Articular chondrocyte of knee joint (primary cell): ENCODE data around the gene SASH3. TPM values are rescaled to one million over a fixed set of nuclear protein-coding genes. Genes with fewer than 3 reads are reported as not detected.

Source experiments
- small RNA-seq: library from RNA; depleted of rRNA; stranded (forward); fragments of <200 nt; gene quantifications from one replicate; pipeline ENCODE3, GENCODE V24; 2012
- total RNA-seq: library from RNA; depleted of rRNA; stranded (reverse); fragments of >200 nt; gene quantifications from 2 replicates; pipeline ENCODE4 v1.2.3, GENCODE V29; 2012

Gene SASH3
- not detected in 2 replicates for total RNA-seq

DNA sequence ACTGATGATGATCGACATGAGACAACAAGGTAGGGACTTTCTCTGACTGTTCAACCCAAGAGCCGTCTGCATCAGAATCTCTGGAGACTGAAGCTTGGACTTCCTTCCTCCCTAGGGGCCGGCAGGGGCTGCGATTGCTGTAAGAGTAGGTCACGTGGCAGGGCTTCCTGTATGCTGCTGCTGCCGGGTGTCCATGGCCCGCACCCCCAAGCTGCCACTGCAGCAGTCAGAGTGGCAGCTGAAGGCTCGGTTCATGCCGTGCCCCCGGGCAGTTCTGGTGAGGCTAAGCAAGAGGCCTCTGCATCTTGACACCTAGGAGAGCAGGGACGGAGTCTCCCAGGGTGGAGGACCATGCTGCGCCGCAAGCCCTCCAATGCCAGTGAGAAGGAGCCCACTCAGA is at the start of gene SASH3:
Gene SASH3, plus strand, starts transcription at position 203 of the 400 bp plus-strand sequence. Its CDS starts 149 bp downstream, at position 352.

DNA sequence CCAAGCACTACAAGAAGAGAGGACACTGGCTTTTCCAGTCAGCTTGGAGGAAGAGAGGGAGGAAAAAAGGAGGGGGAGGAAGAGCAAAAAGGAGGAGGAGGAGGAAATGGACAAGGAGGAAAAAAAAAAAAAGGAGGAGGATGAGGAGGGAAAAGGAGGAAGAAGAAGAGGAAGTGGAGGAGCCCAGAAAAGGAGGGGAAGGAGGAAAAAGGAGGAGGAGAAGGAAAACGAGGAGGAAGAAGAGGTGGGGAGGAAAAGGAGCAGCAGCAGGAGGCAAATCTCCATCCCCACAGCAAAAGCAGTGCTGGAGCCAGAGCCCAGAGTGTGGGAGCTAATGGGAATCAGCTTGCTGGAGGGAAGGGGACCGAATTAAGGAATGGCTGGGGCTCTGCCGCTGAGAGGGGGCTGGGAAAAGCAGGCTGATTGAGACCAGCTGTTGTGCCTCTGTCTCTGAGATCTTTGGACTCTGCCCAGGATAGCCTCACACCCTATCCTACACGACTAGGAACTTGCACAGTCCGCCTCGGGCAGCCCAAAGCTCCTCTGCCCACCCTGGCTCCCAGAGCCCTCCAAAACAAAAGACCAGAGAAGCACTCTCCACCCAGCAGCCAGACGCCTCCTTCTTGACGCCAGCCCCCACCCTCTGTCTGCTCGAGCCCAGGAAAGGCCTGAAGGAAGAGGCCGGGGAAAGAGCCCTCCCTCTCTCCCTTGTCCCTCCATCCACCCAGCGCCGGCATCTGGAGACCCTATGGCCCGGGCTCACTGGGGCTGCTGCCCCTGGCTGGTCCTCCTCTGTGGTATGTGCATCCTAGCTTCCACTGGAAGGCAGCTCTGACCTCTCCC is 41.1 kb upstream of the SASH3 start, which contains the start of gene XPNPEP2:
Gene XPNPEP2, plus strand, starts transcription at position 514 of the 843 bp plus-strand sequence. Its CDS starts 235 bp downstream, at position 749.

DNA sequence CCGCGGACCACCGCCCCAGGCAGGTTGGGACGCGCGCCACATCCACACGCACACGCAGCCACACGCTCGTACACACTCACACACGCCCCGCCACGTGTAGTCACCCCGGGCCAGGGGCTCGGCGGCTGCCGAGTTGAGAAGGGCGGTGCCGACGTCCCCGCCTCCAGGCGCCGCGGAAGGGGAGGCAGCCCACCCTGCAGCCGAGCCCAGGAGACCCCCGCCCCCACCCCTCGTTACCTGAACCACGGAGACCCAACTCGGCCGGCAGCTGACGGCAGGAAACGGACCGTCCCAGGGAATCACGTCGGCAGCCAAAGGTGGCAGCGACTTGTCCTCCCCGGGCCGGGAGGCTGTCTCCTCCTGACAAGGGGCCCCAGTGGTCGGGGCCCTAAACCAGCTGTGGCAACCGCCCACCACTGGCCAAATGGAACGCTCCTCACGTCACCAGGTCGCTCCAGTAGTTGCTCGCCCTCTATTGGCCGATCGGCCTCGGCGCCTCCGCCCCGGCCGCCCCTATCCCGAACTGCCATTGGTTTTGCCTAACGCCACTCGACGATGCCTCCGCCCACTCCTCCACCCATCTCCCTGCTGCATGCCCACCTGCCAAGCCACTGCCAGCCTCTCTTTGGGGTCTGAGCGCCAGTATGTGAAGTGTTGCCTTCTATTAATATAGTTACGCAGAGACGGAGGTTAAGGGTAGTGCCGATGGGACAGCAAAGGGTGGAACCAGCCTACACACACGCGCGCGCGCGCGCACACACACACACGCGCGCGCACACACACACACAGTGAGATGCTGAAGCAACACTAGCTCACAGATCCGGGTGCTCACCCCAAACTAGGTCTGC is 63.9 kb downstream of the SASH3 start, which contains the start of gene ZDHHC9:
Gene ZDHHC9, minus strand, starts transcription at position 428 of the 848 bp plus-strand sequence. CDS start 1,941 bp downstream, outside the sequence.

Small RNAs within 50 kb of the gene (small RNA-seq; reads per million reads assigned to genes)
- gene RF00017, result not detected

Other genes with a start within 250 kb of the SASH3 start
- gene OCRL, start 239.7 kb upstream of the SASH3 start, total RNA-seq, result 22.3 and 22.8 TPM in 2 replicates
- gene APLN, start 125.0 kb upstream of the SASH3 start, total RNA-seq, result 4.5 and 8.8 TPM in 2 replicates
- 0.11 and 0.26 TPM in 2 replicates for gene XPNPEP2, start 41.0 kb upstream of the SASH3 start, total RNA-seq
- gene ZDHHC9, start 63.9 kb downstream of the SASH3 start, total RNA-seq, result 30.8 and 33.5 TPM in 2 replicates
- gene UTP14A, start 126.2 kb downstream of the SASH3 start, total RNA-seq, result 23.2 and 24.7 TPM in 2 replicates
- 2.0 and 2.2 TPM in 2 replicates for gene BCORL1, start 202.7 kb downstream of the SASH3 start, total RNA-seq